Left lung (tissue), 10 donors: ENCODE results near the gene GTPBP2. TPM values are rescaled to one million over a fixed set of nuclear protein-coding genes. Genes with fewer than 3 reads are reported as not detected.
A peak's percentile ranks its signal among the peaks of the same experiment; 100 is the strongest.

Experiments
- ATAC-seq: fragments of 200-7000 bp; cut with Tn5 transposase; one replicate; pipeline ENCODE4 v1.9.1; 2020; ENCODE audit warnings: moderate library complexity
- DNase-seq, 4 donors: peaks; one replicate each; pipeline ENCODE4 v3.0.0-alpha.2; 2013 to 2020
- H3K27ac ChIP-seq, 2 donors: fragments of 200-600 bp; sonication (generic) in 1 of 2; one replicate each; pipeline versions ENCODE4 v1.5.0 to v1.8.0; 2020 to 2021
- H3K27me3 ChIP-seq, 2 donors: fragments of 200-600 bp; sonication (generic) in 1 of 2; one replicate each; pipeline versions ENCODE4 v1.5.0 to v1.8.0; 2020 to 2021
- H3K36me3 ChIP-seq, 2 donors: fragments of 200-600 bp; sonication (generic) in 1 of 2; one replicate each; pipeline versions ENCODE4 v1.5.0 to v1.8.0; 2020 to 2021
- H3K4me1 ChIP-seq, 2 donors: fragments of 200-600 bp; one replicate each; pipeline ENCODE4 v1.8.0; 2021
- H3K4me3 ChIP-seq, 2 donors: fragments of 200-600 bp; sonication (generic) in 1 of 2; one replicate each; pipeline versions ENCODE4 v1.5.0 to v1.8.0; 2020 to 2021; ENCODE audit warnings: mild to moderate bottlenecking in 1 of 2
- H3K9me3 ChIP-seq, 2 donors: fragments of 200-600 bp; sonication (generic) in 1 of 2; one replicate each; pipeline versions ENCODE4 v1.5.0 to v1.8.0; 2020 to 2021
- intact Hi-C, 2 donors: fragments of 100-400 bp; cut with DNase I; formaldehyde crosslinking; loops; one replicate each; pipeline versions ENCODE4 v1.11.2 to v1.14.2; 2022
- polyA plus RNA-seq, 6 donors: library from polyadenylated mRNA; unstranded; fragments of 120-200 nt; gene quantifications; one replicate each; pipeline ENCODE4 v1.2.1, GENCODE V29; 2013; ENCODE audit not compliant: insufficient read length in 6 of 6
- total RNA-seq, 2 donors: library from RNA; stranded (reverse); fragmentation: NEBNext Ultra II Directional; extraction: Animal tissue kit (Norgen Biotek cat#: 25700); gene quantifications; one replicate each; pipeline ENCODE4 v1.2.1, GENCODE V29; 2021
- TF ChIP-seq, protein P1 (sequence below), 2 donors: fragments of 200-600 bp; sonication (generic) in 1 of 2; IDR thresholded peaks; one replicate each; pipeline versions ENCODE4 v1.5.0 to v1.8.0; 2021; ENCODE audit warnings: antibody characterized with exemption in 2 of 2
- donor health status: DM: no; HTN: yes; CAD: no.
- donor health status: DM: no; HTN: no; CAD: no.

The GTPBP2 gene
- total and polyA plus RNA-seq, 8 donors: 58.6 to 74.8 (median 70.7) TPM

DNA sequence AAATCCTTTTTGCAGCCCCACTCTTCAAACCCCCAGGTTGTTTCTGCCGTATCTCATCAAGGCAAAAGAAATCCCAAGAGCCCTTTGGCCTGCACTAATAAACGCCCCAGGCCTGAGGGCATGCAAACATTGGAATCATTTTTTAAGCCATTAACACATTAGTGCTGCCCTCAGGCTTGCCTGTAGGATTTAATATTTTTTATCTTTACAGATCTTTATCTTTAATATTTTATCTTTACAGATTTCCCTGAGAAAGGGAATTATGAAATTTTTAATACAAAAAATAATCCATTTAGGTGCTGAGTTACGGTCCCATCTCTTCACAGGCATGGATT lies 14.7 kb downstream of the GTPBP2 start:
- H3K36me3 ChIP-seq: peaks cover 0 to 84% of the 10 kb centered on the region in 2 donors
- H3K27ac ChIP-seq: no peak overlapping the region
- no peak overlapping the region for H3K4me3 ChIP-seq
- TF ChIP-seq, protein P1, sequence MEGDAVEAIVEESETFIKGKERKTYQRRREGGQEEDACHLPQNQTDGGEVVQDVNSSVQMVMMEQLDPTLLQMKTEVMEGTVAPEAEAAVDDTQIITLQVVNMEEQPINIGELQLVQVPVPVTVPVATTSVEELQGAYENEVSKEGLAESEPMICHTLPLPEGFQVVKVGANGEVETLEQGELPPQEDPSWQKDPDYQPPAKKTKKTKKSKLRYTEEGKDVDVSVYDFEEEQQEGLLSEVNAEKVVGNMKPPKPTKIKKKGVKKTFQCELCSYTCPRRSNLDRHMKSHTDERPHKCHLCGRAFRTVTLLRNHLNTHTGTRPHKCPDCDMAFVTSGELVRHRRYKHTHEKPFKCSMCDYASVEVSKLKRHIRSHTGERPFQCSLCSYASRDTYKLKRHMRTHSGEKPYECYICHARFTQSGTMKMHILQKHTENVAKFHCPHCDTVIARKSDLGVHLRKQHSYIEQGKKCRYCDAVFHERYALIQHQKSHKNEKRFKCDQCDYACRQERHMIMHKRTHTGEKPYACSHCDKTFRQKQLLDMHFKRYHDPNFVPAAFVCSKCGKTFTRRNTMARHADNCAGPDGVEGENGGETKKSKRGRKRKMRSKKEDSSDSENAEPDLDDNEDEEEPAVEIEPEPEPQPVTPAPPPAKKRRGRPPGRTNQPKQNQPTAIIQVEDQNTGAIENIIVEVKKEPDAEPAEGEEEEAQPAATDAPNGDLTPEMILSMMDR (IDR thresholded peaks at IDR 0.05): no peak
- intact Hi-C loops: no loop called here
- no peaks in the 10 kb centered on the region for H3K9me3 ChIP-seq
- H3K27me3 ChIP-seq: no peaks in the 10 kb centered on the region
- no peak for ATAC-seq
- no peaks in the 10 kb centered on the region for H3K4me1 ChIP-seq
- no peak for DNase-seq

DNA sequence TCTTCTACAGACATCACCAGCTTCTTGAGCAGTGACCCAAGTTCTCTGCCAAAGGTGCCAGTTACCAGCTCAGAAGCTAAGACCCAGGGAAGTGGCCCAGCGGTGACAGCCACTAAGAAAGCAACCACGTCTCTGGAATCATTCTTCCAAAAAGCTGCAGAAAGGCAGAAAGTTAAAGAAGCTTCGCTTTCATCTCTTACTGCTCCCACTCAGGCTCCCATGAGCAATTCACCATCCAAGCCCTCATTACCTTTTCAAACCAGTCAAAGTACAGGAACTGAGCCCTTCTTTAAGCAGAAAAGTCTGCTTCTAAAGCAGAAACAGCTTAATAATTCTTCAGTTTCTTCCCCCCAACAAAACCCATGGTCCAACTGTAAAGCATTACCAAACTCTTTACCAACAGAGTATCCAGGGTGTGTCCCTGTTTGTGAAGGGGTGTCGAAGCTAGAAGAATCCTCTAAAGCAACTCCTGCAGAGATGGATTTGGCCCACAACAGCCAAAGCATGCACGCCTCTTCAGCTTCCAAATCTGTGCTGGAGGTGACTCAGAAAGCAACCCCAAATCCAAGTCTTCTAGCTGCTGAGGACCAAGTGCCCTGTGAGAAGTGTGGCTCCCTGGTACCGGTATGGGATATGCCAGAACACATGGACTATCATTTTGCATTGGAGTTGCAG lies 15.2 kb downstream of the GTPBP2 start:
- Histone ChIP-seq H3K4me1 (peaks cover 0 to under 1% of the 10 kb centered on the region in 2 donors), H3K4me3 (no peak overlapping the region), H3K36me3 (peaks cover 0 to 79% of the 10 kb centered on the region in 2 donors), H3K9me3 (no peaks in the 10 kb centered on the region), H3K27me3 (no peaks in the 10 kb centered on the region), H3K27ac (no peak overlapping the region)
- TF ChIP-seq, protein P1 (IDR thresholded peaks at IDR 0.05): no peak
- intact Hi-C loops: no loop called here
- DNase-seq (peak in 1 of 4 donors; percentile 3), ATAC-seq (no peak)

DNA sequence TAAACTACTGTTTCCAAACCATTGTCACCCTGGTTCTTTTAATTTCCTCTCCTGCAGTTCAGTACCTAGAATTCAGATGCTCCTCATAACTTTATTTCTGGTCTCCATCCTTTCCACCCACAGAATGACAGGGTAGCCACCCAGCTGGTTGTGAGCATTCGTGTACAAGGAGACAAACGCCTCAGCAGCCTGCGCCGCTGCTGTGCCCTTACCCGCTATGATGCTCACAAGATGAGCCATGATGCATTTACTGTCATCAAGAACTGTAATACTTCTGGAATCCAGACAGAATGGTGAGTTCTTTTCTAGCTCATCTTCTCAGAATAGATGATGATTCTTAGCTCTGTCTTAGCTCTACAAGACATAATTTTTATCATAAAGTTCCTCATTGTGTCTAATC lies 18.6 kb downstream of the GTPBP2 start:
- intact Hi-C loops: no loop called here
- Histone ChIP-seq H3K9me3 (no peaks in the 10 kb centered on the region), H3K4me1 (peaks cover 0 to 7% of the 10 kb centered on the region in 2 donors), H3K27ac (no peak overlapping the region), H3K4me3 (no peak overlapping the region), H3K36me3 (peaks cover 0 to 73% of the 10 kb centered on the region in 2 donors), H3K27me3 (no peaks in the 10 kb centered on the region)
- TF ChIP-seq, protein P1 (IDR thresholded peaks at IDR 0.05): no peak
- DNase-seq (no peak), ATAC-seq (no peak)

DNA sequence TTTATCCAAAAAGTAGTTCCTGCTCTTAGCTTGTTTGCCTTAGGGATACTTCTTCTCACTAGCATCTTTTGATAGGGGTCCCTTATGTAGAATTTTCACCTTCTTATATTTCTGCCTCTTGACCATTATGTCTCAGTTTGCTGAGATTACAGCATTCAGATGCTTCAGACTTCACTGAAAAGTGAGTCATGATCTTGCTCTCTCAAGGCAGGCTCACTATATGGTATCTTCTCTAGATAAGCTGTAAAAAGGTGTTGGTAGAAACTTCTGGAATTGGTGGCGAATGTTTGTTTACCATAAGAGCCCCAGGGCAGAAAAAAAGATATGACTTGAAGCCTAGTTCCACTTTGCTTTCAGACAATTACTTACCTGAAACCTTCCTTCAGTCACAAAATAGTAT lies 19.7 kb downstream of the GTPBP2 start:
- no peak overlapping the region for H3K4me3 ChIP-seq
- H3K27me3 ChIP-seq: no peaks in the 10 kb centered on the region
- TF ChIP-seq, protein P1 (IDR thresholded peaks at IDR 0.05): no peak
- H3K36me3 ChIP-seq: peaks cover 0 to 73% of the 10 kb centered on the region in 2 donors
- H3K27ac ChIP-seq: no peak overlapping the region
- DNase-seq (no peak), ATAC-seq (no peak)
- intact Hi-C loops: no loop called here
- H3K4me1 ChIP-seq: peaks cover 0 to 7% of the 10 kb centered on the region in 2 donors
- H3K9me3 ChIP-seq: no peaks in the 10 kb centered on the region

DNA sequence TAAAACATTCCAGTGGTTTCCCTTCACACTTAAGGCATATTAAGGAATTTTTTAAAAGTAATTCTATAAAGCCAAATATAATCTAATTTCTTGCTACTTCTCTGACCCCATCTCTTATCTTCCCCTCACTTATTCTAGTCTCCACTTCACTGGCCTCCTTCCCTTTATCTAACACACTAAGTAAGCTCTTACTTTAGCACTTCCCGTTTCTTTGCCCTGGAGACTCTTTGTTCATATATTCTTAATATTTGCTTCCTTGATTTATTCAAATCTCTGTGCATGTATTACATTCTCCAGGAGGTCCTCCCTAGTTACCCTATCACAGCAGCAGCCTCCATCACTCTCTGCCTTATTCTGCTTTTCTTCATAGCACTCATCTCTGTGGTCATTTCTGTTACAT lies 20.3 kb downstream of the GTPBP2 start:
- peaks cover 0 to 73% of the 10 kb centered on the region in 2 donors for H3K36me3 ChIP-seq
- ATAC-seq: peak; percentile 27
- H3K4me3 ChIP-seq: no peak overlapping the region
- no peaks in the 10 kb centered on the region for H3K27me3 ChIP-seq
- intact Hi-C loops: no loop called here
- no peaks in the 10 kb centered on the region for H3K9me3 ChIP-seq
- TF ChIP-seq, protein P1 (IDR thresholded peaks at IDR 0.05): no peak
- no peak overlapping the region for H3K27ac ChIP-seq
- H3K4me1 ChIP-seq: peaks cover 0 to 7% of the 10 kb centered on the region in 2 donors
- DNase-seq: no peak
